Osteoblast (primary cell): ENCODE results near the gene TBPL2. TPM values are rescaled to one million over a fixed set of nuclear protein-coding genes. Genes with fewer than 3 reads are reported as not detected.

Experiments used
- DNase-seq: peaks from one replicate; pipeline ENCODE4 v3.0.0; 2011; ENCODE audit warnings: low spot score, mixed read lengths; ENCODE audit not compliant: insufficient read length; ENCODE audit errors: missing footprints
- H2AFZ ChIP-seq: 2 replicates; pipeline ENCODE4 v1.6.0; 2011; ENCODE audit warnings: mild to moderate bottlenecking, low read length
- H3K27ac ChIP-seq: 2 replicates; pipeline ENCODE4 v1.5.1; 2011; ENCODE audit warnings: mild to moderate bottlenecking, low read depth, low read length, moderate library complexity
- H3K27me3 ChIP-seq: 2 replicates; pipeline ENCODE4 v1.6.0; 2012; ENCODE audit warnings: mild to moderate bottlenecking, control low read depth, inconsistent platforms, low read length, moderate library complexity; ENCODE audit not compliant: insufficient read depth
- H3K36me3 ChIP-seq: 2 replicates; pipeline ENCODE4 v1.5.1; 2011; ENCODE audit warnings: mild to moderate bottlenecking, low read length, control low read depth, moderate library complexity; ENCODE audit not compliant: insufficient read depth
- H3K4me1 ChIP-seq: 2 replicates; pipeline ENCODE4 v1.5.1; 2011; ENCODE audit warnings: mild to moderate bottlenecking, low read length, control low read depth, moderate library complexity; ENCODE audit not compliant: insufficient read depth
- H3K4me2 ChIP-seq: 2 replicates; pipeline ENCODE4 v1.6.0; 2011; ENCODE audit warnings: mild to moderate bottlenecking, low read length; ENCODE audit not compliant: insufficient read depth
- H3K4me3 ChIP-seq: fragments of 200-600 bp; sonication (generic); 3 replicates; pipeline ENCODE4 v1.5.1; 2012; ENCODE audit warnings: mild to moderate bottlenecking, low read length, inconsistent platforms; ENCODE audit not compliant: insufficient read depth
- H3K79me2 ChIP-seq: 2 replicates; pipeline ENCODE4 v1.6.0; 2012; ENCODE audit warnings: mild to moderate bottlenecking, low read length, control low read depth, inconsistent platforms; ENCODE audit not compliant: insufficient read depth
- H3K9me3 ChIP-seq: 2 replicates; pipeline ENCODE4 v1.5.1; 2011; ENCODE audit warnings: low read depth, low read length, control low read depth
- H4K20me1 ChIP-seq: 2 replicates; pipeline ENCODE4 v1.6.0; 2012; ENCODE audit warnings: mild to moderate bottlenecking, low read length, control low read depth; ENCODE audit not compliant: insufficient read depth
- CTCF ChIP-seq: IDR thresholded peaks from 2 replicates; pipeline ENCODE4 v1.5.1; 2011; ENCODE audit warnings: mild to moderate bottlenecking, low read depth, low read length, moderate library complexity; ENCODE audit errors: extremely low read depth
- total RNA-seq: library from RNA; depleted of rRNA; stranded (reverse); fragments of >200 nt; gene quantifications from 2 replicates; pipeline ENCODE4 v1.2.3, GENCODE V29; 2012

Gene TBPL2
- total RNA-seq, 1 donor: not detected

DNA sequence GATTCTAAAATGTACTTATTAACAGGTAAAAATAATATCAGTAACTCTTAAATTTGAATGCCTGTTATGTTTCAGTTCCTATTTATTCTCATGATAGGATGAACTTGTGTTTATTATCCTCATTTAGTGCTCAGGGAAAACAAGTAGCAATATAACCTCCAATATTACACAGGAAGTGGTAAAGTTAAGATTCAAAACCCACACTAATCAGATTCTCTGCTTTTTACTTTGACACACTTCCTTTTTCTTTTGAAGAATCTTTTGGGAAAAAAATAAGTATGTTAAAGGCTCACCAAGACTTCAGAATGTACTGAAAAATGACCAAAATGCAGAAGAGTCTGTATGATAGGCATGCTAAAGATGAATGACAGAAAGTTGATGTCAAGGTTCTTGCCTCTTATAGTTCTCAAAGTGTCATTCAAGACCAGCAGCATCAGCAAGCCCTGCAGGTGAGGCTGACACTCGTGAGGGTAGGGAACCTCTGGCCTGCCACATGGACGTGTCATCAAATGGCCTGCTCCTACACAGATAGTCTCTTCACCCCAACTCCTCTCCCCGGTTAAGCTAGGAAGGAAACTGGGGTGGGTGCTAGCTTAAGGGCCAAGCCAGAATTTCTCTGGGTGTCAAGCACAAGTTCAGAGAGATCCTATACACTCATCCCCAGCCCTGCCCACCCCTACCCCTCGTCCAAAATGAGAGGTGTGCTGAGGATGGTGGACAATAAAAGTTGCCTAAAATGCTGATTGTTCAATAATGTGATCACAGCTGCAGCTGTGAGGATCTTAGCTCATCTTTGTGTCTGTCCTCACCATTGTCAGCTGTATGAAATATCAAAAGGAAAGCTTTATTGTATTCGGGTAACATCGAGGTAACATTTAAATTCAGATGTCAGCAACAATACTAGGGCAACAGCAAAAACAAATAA lies 6.3 kb downstream of the TBPL2 start:
- no peak overlapping the region for H3K27ac ChIP-seq
- no peaks in the 10 kb centered on the region for H3K36me3 ChIP-seq
- H3K4me1 ChIP-seq: no peaks in the 10 kb centered on the region
- H3K4me3 ChIP-seq: no peak overlapping the region
- no peaks in the 10 kb centered on the region for H3K9me3 ChIP-seq
- no peaks in the 10 kb centered on the region for H4K20me1 ChIP-seq
- peaks cover 26% of the 10 kb centered on the region for H3K27me3 ChIP-seq
- H2AFZ ChIP-seq: no peak overlapping the region
- TF ChIP-seq CTCF: no peak
- H3K4me2 ChIP-seq: no peak overlapping the region
- H3K79me2 ChIP-seq: no peaks in the 10 kb centered on the region
- no peak for DNase-seq

- Histone ChIP-seq H3K27ac (no peak overlapping the region), H4K20me1 (no peaks in the 10 kb centered on the region), H3K9me3 (no peaks in the 10 kb centered on the region), H3K4me3 (no peak overlapping the region), H3K79me2 (no peaks in the 10 kb centered on the region), H3K27me3 (peaks cover 26% of the 10 kb centered on the region), H3K36me3 (no peaks in the 10 kb centered on the region), H3K4me2 (no peak overlapping the region), H3K4me1 (no peaks in the 10 kb centered on the region), H2AFZ (no peak overlapping the region)
- no peak for TF ChIP-seq CTCF
- no peak for DNase-seq
Measured at GRCh38 chr14:55432628-55433027, 7.8 kb downstream of the TBPL2 start.

- Histone ChIP-seq H3K4me2 (no peak overlapping the region), H3K9me3 (no peaks in the 10 kb centered on the region), H3K27ac (no peak overlapping the region), H3K4me3 (no peak overlapping the region), H3K27me3 (peaks cover 12% of the 10 kb centered on the region), H2AFZ (no peak overlapping the region), H3K4me1 (no peaks in the 10 kb centered on the region), H4K20me1 (no peaks in the 10 kb centered on the region), H3K36me3 (no peaks in the 10 kb centered on the region), H3K79me2 (no peaks in the 10 kb centered on the region)
- DNase-seq: peak; percentile 70
- TF ChIP-seq CTCF: peak; percentile 53
Measured at GRCh38 chr14:55430024-55430690, 10.3 kb downstream of the TBPL2 start.

DNA sequence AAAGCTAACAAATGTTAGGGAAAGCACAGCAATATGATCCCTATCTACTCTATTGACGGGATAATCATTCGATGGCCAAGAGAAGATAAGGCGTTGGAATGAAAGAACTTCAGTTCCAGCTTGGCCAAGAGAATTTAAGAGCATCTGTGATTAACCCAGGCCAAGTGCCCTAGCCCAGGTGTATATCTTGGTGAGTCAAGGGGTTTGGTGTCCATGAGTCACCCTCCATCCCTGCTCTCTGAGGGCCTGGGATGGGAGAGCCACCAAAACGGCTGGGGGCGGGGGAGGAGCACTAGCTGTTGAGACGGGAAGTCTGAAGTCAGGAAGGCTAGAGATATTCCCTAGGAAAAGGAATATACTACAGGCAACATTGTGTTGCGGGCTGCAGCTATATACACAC lies 13.0 kb downstream of the TBPL2 start:
- Histone ChIP-seq H3K4me1 (no peaks in the 10 kb centered on the region), H3K36me3 (no peaks in the 10 kb centered on the region), H3K27ac (no peak overlapping the region), H3K27me3 (peaks cover 13% of the 10 kb centered on the region), H2AFZ (no peak overlapping the region), H3K4me3 (no peak overlapping the region), H3K9me3 (no peaks in the 10 kb centered on the region), H3K4me2 (no peak overlapping the region), H3K79me2 (no peaks in the 10 kb centered on the region), H4K20me1 (no peaks in the 10 kb centered on the region)
- no peak for DNase-seq
- no peak for TF ChIP-seq CTCF
